Stimulated activated CD8-positive, alpha-beta memory T cell treated with anti-CD3 and anti-CD28 coated beads, Interleukin-12 subunit alpha, Interleukin-12 subunit beta, amount 100 ng/mL, for 1 hour (primary cell): Measurements from ENCODE around the gene ELFN2.

Experiments
- DNase-seq: peaks from one replicate; pipeline ENCODE4 v3.0.0-alpha.2; 2020; ENCODE audit warnings: low read depth

ELFN2 gene

GRCh38 chr22:37384691-37385090, 42.6 kb downstream of the ELFN2 start:
- no peak for DNase-seq

- DNase-seq, result no peak
Measured at GRCh38 chr22:37383341-37383740, 43.9 kb downstream of the ELFN2 start.

- DNase-seq, result no peak
Measured at GRCh38 chr22:37381489-37381888, 45.8 kb downstream of the ELFN2 start.

GRCh38 chr22:37379722-37380121, 47.6 kb downstream of the ELFN2 start:
- no peak for DNase-seq

GRCh38 chr22:37379085-37379484, 48.2 kb downstream of the ELFN2 start:
- DNase-seq, result no peak

GRCh38 chr22:37378642-37379058, 48.6 kb downstream of the ELFN2 start:
- no peak for DNase-seq

GRCh38 chr22:37377927-37378326, 49.4 kb downstream of the ELFN2 start:
- no peak for DNase-seq

GRCh38 chr22:37377138-37377537, 50.1 kb downstream of the ELFN2 start:
- DNase-seq, result no peak

- no peak for DNase-seq
Measured at GRCh38 chr22:37376643-37377042, 50.6 kb downstream of the ELFN2 start.

GRCh38 chr22:37375801-37376200, 51.5 kb downstream of the ELFN2 start:
- no peak for DNase-seq

- no peak for DNase-seq
Measured at GRCh38 chr22:37374571-37374970, 52.7 kb downstream of the ELFN2 start.

- DNase-seq, result no peak
Measured at GRCh38 chr22:37373451-37373850, 53.8 kb downstream of the ELFN2 start.

GRCh38 chr22:37371911-37372310, 55.4 kb downstream of the ELFN2 start:
- DNase-seq, result no peak

- no peak for DNase-seq
Measured at GRCh38 chr22:37371491-37371890, 55.8 kb downstream of the ELFN2 start.

GRCh38 chr22:37370306-37370979, 56.8 kb downstream of the ELFN2 start:
- no peak for DNase-seq

GRCh38 chr22:37369483-37369882, 57.8 kb downstream of the ELFN2 start:
- DNase-seq, result no peak

- no peak for DNase-seq
Measured at GRCh38 chr22:37368058-37368457, 59.2 kb downstream of the ELFN2 start.

GRCh38 chr22:37366601-37367000, 60.7 kb downstream of the ELFN2 start:
- DNase-seq, result no peak

- no peak for DNase-seq
Measured at GRCh38 chr22:37365950-37366349, 61.3 kb downstream of the ELFN2 start.

- no peak for DNase-seq
Measured at GRCh38 chr22:37363261-37363992, 63.9 kb downstream of the ELFN2 start.

GRCh38 chr22:37362621-37363020, 64.7 kb downstream of the ELFN2 start:
- no peak for DNase-seq

GRCh38 chr22:37358917-37359316, 68.4 kb downstream of the ELFN2 start:
- DNase-seq, result no peak

- DNase-seq, result no peak
Measured at GRCh38 chr22:37358386-37358785, 68.9 kb downstream of the ELFN2 start.
